HepG2 (cell line): ENCODE results near the gene TMEM170B. TPM values are rescaled to one million over a fixed set of nuclear protein-coding genes. Genes with fewer than 3 reads are reported as not detected.

Experiments
- ARID5B ChIP-seq: IDR thresholded peaks from 2 replicates; pipeline ENCODE4 v1.4.0; 2020; ENCODE audit warnings: mild to moderate bottlenecking, missing genetic modification reagents
- KMT2A ChIP-seq: sonication (generic); formaldehyde crosslinking; IDR thresholded peaks from 2 replicates; pipeline ENCODE4 v1.4.0; 2020; ENCODE audit warnings: missing genetic modification reagents
- SALL1 ChIP-seq: sonication (generic); formaldehyde crosslinking; IDR thresholded peaks from 2 replicates; pipeline ENCODE4 v1.8.0; 2022; ENCODE audit warnings: mild to moderate bottlenecking, missing genetic modification reagents
- SOX6 ChIP-seq, 2 experiments: fragments of 450-650 bp in 1 of 2; sonication (generic) in 1 of 2; formaldehyde crosslinking in 1 of 2; IDR thresholded peaks; 2 replicates each; pipeline versions ENCODE4 v1.4.0 to v1.6.1; 2017 to 2020; ENCODE audit warnings: antibody characterized with exemption in 1 of 2, mild to moderate bottlenecking in 1 of 2, missing genetic modification reagents in 1 of 2
- TERF1 ChIP-seq: sonication (generic); formaldehyde crosslinking; IDR thresholded peaks from 2 replicates; pipeline ENCODE4 v1.8.0; 2022; ENCODE audit warnings: mild to moderate bottlenecking, missing genetic modification reagents, moderate library complexity
- TGIF2 ChIP-seq: IDR thresholded peaks from 2 replicates; pipeline ENCODE4 v1.6.1; 2016; ENCODE audit warnings: control low read depth, missing compliant biosample characterization
- USF2 ChIP-seq, 2 experiments: sonication (generic) in 1 of 2; formaldehyde crosslinking in 1 of 2; IDR thresholded peaks; 2 replicates each; pipeline versions ENCODE4 v1.5.1 to v1.6.1; 2011 to 2020; ENCODE audit warnings: borderline replicate concordance in 1 of 2, low read depth in 1 of 2, low read length in 1 of 2, mild to moderate bottlenecking in 1 of 2, missing genetic modification reagents in 1 of 2, moderate library complexity in 1 of 2
- ZBTB44 ChIP-seq: sonication (generic); formaldehyde crosslinking; IDR thresholded peaks from 2 replicates; pipeline ENCODE4 v1.4.0; 2020; ENCODE audit warnings: missing genetic modification reagents
- ZFP91 ChIP-seq: sonication (generic); formaldehyde crosslinking; IDR thresholded peaks from 2 replicates; pipeline ENCODE4 v1.9.0; 2022; ENCODE audit warnings: missing genetic modification reagents, mild to moderate bottlenecking, borderline replicate concordance
- ZKSCAN5 ChIP-seq: sonication (generic); formaldehyde crosslinking; IDR thresholded peaks from 2 replicates; pipeline ENCODE4 v1.5.1; 2020; ENCODE audit warnings: mild to moderate bottlenecking, missing genetic modification reagents
- ZNF280D ChIP-seq: sonication (generic); formaldehyde crosslinking; IDR thresholded peaks from 2 replicates; pipeline ENCODE4 v1.5.1; 2020; ENCODE audit warnings: mild to moderate bottlenecking, missing genetic modification reagents
- ZNF563 ChIP-seq: sonication (generic); formaldehyde crosslinking; IDR thresholded peaks from 2 replicates; pipeline ENCODE4 v1.8.0; 2022; ENCODE audit warnings: mild to moderate bottlenecking, moderate library complexity, missing genetic modification reagents
- polyA plus RNA-seq, 8 experiments: library from polyadenylated mRNA; depleted of rRNA in 3 of 8; stranded (reverse) in 7 of 8; unstranded in 1 of 8; fragments of >200 nt; fragmentation: Illumina TruSeq in 4 of 8; extraction: Trizol in 4 of 8; gene quantifications; 2 replicates each; pipeline versions ENCODE4 v1.2.1 to v1.2.3, GENCODE V29; 2011 to 2016; ENCODE audit warnings: low read depth in 4 of 8, missing spikeins in 1 of 8, mixed read lengths in 1 of 8; ENCODE audit not compliant: insufficient read depth in 1 of 8
- total RNA-seq, 5 experiments: library from RNA; depleted of rRNA; stranded (reverse); fragments of >200 nt; fragmentation: Illumina TruSeq; extraction: Trizol; gene quantifications; 2 replicates each; pipeline ENCODE4 v1.2.3, GENCODE V29; 2016; ENCODE audit warnings: low read depth in 1 of 5

TMEM170B gene
- total and polyA plus RNA-seq, 2 of the 13 experiments (the other 11 are each of a cell fraction or from before 2014, with no cell fraction given): 3.3 to 9.4 TPM

GRCh38 chr6:11538052-11538818 is 686 bp downstream of the TMEM170B start (continued):
- TF ChIP-seq SOX6 (IDR thresholded peaks at IDR 0.05) (no peak), SOX6 (CRISPR knock-in tag; IDR thresholded peaks at IDR 0.05) (0 out of 2 replicates have a peak, but pooled peaks have one; percentile 20), KMT2A (CRISPR knock-in tag) (peak; percentile 88), TERF1 (CRISPR knock-in tag) (0 out of 2 replicates have a peak, but pooled peaks have one; percentile 2), TGIF2 (CRISPR knock-in tag) (peak; percentile 32; the same call in 1 of the 2 replicates), ZKSCAN5 (CRISPR knock-in tag) (0 out of 2 replicates have a peak, but pooled peaks have one; percentile 28), ARID5B (CRISPR knock-in tag) (peak; percentile 8; the same call in 1 of the 2 replicates), USF2 (IDR thresholded peaks at IDR 0.05; ENCODE audit: low read depth, low read length) (no peak), USF2 (CRISPR knock-in tag; IDR thresholded peaks at IDR 0.05; ENCODE audit: borderline replicate concordance) (no peak), SALL1 (CRISPR knock-in tag) (peak; percentile 52; the same call in 1 of the 2 replicates), ZFP91 (CRISPR knock-in tag) (peak; percentile 65; the same call in 1 of the 2 replicates), ZNF563 (CRISPR knock-in tag) (peak; percentile 34), ZNF280D (peak; percentile 30; the same call in 1 of the 2 replicates), ZBTB44 (CRISPR knock-in tag) (no peak)
